ENCODE measurements around the gene PLBD2. TPM values are rescaled to one million over a fixed set of nuclear protein-coding genes. Genes with fewer than 3 reads are reported as not detected.

The PLBD2 gene
- polyA plus RNA-seq, 4 donors = 2.2 to 32.4 (median 6.7) TPM

DNA sequence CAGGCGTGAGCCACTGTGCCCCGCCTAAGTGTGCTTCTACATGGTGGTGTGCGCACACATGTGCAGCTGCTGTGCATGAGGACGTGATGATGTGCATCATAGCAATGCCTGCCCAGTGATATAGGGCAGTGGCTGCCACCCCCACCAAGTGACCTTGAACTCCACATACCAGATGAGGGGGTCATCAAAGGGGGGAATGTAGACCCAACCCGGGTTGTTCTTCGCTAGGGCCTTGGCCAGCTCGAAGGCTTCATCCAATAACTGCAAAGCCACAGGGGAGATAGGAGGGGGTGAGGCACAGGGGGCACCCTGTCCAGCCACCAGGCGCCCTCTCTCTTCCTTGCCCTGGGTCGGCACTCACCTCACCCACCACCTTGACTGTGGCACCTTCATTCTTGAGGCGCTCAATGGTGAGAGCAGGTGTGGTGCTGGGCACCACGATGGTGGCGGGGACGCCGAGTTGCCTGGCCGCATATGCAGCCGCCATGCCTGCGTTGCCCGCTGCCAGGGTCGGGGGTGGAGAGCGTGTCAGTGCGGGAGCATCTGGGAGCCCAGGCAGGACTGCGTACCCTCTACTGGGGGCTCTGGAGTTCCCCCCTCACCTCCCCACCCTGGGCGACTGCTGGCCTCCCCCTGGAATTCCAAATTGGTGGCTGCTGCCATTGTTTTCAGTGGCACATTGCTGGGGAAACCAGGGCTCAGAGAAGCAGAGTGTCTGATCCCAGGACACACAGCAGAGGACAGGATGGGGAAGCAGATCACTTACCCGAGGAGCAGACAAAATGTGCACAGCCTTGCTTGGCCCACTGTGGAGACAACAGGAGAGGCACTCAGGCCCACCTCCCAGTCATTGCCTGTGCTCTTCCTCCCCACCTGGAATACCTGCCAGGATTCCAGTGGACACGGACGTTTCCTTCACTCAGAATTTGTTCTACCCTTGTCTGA is 40.2 kb downstream of the PLBD2 start:
- no peaks in the 10 kb centered on the region for H3K9me3 ChIP-seq (ENCODE audit: control insufficient read depth in 2 of 2, insufficient read depth in 1 of 2, low read depth in 1 of 2, low read length in 1 of 2)
- no peaks in the 10 kb centered on the region for H3K4me1 ChIP-seq (ENCODE audit: control insufficient read depth in 3 of 3, insufficient read depth in 2 of 3, low read depth in 1 of 3, low read length in 2 of 3)
- no peak overlapping the region for H3K4me3 ChIP-seq (ENCODE audit: low read depth in 1 of 3, low read length in 3 of 3)
- WGBS, 3 donors = 78 to 85% (median 80%) methylated on average over 25 to 26 of the region's 26 CpGs
- no peak overlapping the region for H3K27ac ChIP-seq (ENCODE audit: low read depth in 1 of 3, low read length in 2 of 3)
- no peaks in the 10 kb centered on the region for H3K36me3 ChIP-seq (ENCODE audit: control insufficient read depth in 3 of 3, insufficient read depth in 2 of 3, low read depth in 1 of 3, low read length in 3 of 3)
- no peaks in the 10 kb centered on the region for H3K27me3 ChIP-seq (ENCODE audit: control insufficient read depth in 3 of 3, insufficient read depth in 3 of 3, low read length in 3 of 3)
- FAIRE-seq (no peak), DNase-seq (no peak)

DNA sequence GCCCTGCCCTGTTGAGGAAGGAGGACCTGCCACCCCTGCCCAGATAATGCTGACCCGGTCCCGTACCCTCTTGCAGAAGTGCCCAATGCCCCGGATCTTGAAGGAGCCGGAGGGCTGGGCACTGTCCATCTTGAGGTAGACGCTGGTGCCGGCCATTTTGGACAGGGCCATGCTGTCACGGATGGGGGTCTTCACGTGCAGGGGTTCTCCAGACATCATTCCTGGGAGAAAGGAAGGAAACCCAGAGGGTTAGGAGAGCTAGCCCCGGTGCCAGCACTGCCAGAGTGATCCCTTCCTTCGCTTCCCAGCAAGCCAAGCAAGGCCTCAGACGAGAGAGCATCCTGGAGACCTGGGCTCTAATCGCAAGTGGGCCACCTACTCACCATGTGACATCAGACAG is 41.1 kb downstream of the PLBD2 start:
- FAIRE-seq (no peak), DNase-seq (no peak)
- H3K9me3 ChIP-seq (ENCODE audit: control insufficient read depth in 2 of 2, insufficient read depth in 1 of 2, low read depth in 1 of 2, low read length in 1 of 2) = no peaks in the 10 kb centered on the region
- H3K36me3 ChIP-seq (ENCODE audit: control insufficient read depth in 3 of 3, insufficient read depth in 2 of 3, low read depth in 1 of 3, low read length in 3 of 3) = no peaks in the 10 kb centered on the region
- no peaks in the 10 kb centered on the region for H3K4me1 ChIP-seq (ENCODE audit: control insufficient read depth in 3 of 3, insufficient read depth in 2 of 3, low read depth in 1 of 3, low read length in 2 of 3)
- no peak overlapping the region for H3K4me3 ChIP-seq (ENCODE audit: low read depth in 1 of 3, low read length in 3 of 3)
- WGBS, 3 donors = 79 to 86% (median 84%) methylated on average over 12 of the region's 12 CpGs
- H3K27me3 ChIP-seq (ENCODE audit: control insufficient read depth in 3 of 3, insufficient read depth in 3 of 3, low read length in 3 of 3) = no peaks in the 10 kb centered on the region
- no peak overlapping the region for H3K27ac ChIP-seq (ENCODE audit: low read depth in 1 of 3, low read length in 2 of 3)

DNA sequence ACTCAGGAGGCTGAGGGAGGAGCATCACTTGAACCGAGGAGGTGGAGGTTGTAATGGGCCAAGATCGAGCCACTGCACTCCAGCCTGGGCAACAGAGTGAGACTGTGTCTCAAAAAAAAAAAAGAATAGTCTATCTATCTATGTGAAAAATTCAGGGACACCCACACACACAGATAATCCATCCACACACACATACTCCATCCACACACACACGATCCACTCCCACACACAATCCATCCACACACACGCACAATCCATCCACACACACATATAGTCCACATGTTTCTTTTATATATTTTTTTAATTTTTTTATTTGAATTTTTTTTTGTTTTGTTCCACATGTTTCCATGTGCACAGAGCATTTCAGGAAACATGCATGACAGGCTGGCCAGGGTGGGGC is 42.0 kb downstream of the PLBD2 start:
- H3K36me3 ChIP-seq (ENCODE audit: control insufficient read depth in 3 of 3, insufficient read depth in 2 of 3, low read depth in 1 of 3, low read length in 3 of 3) = no peaks in the 10 kb centered on the region
- H3K9me3 ChIP-seq (ENCODE audit: control insufficient read depth in 2 of 2, insufficient read depth in 1 of 2, low read depth in 1 of 2, low read length in 1 of 2) = no peaks in the 10 kb centered on the region
- H3K4me1 ChIP-seq (ENCODE audit: control insufficient read depth in 3 of 3, insufficient read depth in 2 of 3, low read depth in 1 of 3, low read length in 2 of 3) = no peaks in the 10 kb centered on the region
- no peak overlapping the region for H3K4me3 ChIP-seq (ENCODE audit: low read depth in 1 of 3, low read length in 3 of 3)
- H3K27ac ChIP-seq (ENCODE audit: low read depth in 1 of 3, low read length in 2 of 3) = no peak overlapping the region
- no peaks in the 10 kb centered on the region for H3K27me3 ChIP-seq (ENCODE audit: control insufficient read depth in 3 of 3, insufficient read depth in 3 of 3, low read length in 3 of 3)
- DNase-seq (no peak), FAIRE-seq (no peak)
- WGBS, 3 donors = 70 to 86% (median 74%) methylated on average over 4 of the region's 4 CpGs

DNA sequence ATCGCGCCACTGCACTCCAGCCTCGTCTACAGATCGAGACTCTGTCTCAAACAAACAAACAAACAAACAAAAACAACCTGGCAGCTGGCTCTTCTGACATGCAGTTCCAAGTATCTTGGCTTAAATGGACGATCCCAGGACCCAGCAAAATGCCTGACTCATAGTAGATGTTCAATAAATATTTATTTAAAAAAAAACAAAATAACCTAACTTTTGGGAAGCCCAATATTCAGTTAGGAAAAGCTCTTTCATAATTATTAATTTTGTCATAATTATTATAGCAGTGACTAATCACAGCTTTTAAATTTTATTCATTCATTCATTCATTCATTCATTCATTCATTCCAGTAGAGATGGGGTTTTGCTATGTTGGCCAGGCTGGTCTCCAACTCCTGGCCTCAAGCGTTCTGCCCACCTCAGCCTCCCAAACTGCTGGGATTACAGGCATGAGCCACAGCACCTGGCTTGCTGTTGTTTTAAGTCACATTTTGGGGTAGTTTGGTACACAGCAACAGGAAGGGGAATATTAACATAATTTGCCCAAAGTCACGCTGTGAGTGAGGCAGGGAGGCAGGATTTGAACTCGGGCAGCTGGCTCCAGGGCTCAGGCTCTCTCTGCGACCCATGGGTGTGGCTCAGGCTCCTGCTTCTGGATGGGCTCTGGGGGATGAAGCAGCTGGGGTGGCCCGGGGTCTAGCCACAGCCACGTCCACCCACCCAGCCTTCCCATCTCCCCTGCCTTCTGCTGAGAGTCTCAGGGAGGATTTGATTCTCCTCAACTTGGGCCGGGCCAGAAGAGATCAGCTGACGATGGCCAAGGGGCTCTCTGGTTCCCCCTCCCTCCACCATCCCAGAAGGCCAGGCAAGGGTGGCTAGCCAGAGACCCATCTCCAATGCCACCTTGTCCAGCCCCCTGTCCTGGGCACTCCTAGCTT is 42.9 kb downstream of the PLBD2 start:
- 62 to 70% (median 66%) methylated on average over 13 of the region's 13 CpGs for WGBS, 3 donors

DNA sequence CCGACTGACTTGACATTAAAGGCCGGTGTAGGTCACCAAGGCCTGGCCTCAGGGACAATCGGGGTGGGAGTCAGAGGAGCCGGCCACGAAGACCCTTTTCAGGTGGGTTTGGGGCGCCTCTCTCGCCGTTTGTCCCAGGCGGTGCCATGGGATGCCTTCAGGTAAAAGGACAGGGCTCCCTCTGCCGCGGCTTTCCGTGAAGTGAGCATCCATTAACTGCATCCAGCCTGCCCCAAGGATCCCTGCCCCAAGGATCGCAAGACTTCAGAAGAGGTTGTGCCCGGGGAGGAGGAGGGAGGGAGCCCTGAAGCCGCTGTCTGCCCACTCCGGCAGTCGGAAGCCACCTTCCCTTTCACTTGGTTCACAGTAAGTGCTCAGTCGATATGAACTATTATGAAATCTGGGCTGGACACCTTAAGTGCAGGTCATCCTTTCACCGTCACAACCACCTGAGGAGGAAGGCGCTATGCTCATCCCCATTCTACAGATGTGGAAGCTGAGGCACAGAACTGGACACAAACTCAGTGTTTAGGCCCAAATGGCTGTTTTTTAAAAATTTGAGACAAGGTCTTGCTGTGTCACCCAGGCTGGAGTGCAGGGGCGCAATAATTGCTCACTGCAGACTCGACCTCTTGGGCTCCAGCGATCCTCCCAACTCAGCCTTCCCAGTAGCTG is 44.3 kb downstream of the PLBD2 start:
- Histone ChIP-seq H3K27me3 (ENCODE audit: control insufficient read depth in 3 of 3, insufficient read depth in 3 of 3, low read length in 3 of 3) (no peaks in the 10 kb centered on the region), H3K9me3 (ENCODE audit: control insufficient read depth in 2 of 2, insufficient read depth in 1 of 2, low read depth in 1 of 2, low read length in 1 of 2) (no peaks in the 10 kb centered on the region), H3K36me3 (ENCODE audit: control insufficient read depth in 3 of 3, insufficient read depth in 2 of 3, low read depth in 1 of 3, low read length in 3 of 3) (no peaks in the 10 kb centered on the region), H3K4me1 (ENCODE audit: control insufficient read depth in 3 of 3, insufficient read depth in 2 of 3, low read depth in 1 of 3, low read length in 2 of 3) (no peaks in the 10 kb centered on the region), H3K27ac (ENCODE audit: low read depth in 1 of 3, low read length in 2 of 3) (no peak overlapping the region), H3K4me3 (ENCODE audit: low read depth in 1 of 3, low read length in 3 of 3) (no peak overlapping the region)
- WGBS, 3 donors = 90 to 93% (median 91%) methylated on average over 23 of the region's 23 CpGs
- no peak for FAIRE-seq
- no peak for DNase-seq

More for the DNA sequence above, 42.9 kb downstream of the PLBD2 start:
- Histone ChIP-seq H3K27me3 (ENCODE audit: control insufficient read depth in 3 of 3, insufficient read depth in 3 of 3, low read length in 3 of 3) (no peaks in the 10 kb centered on the region), H3K36me3 (ENCODE audit: control insufficient read depth in 3 of 3, insufficient read depth in 2 of 3, low read depth in 1 of 3, low read length in 3 of 3) (no peaks in the 10 kb centered on the region), H3K4me3 (ENCODE audit: low read depth in 1 of 3, low read length in 3 of 3) (no peak overlapping the region), H3K9me3 (ENCODE audit: control insufficient read depth in 2 of 2, insufficient read depth in 1 of 2, low read depth in 1 of 2, low read length in 1 of 2) (no peaks in the 10 kb centered on the region), H3K4me1 (ENCODE audit: control insufficient read depth in 3 of 3, insufficient read depth in 2 of 3, low read depth in 1 of 3, low read length in 2 of 3) (no peaks in the 10 kb centered on the region), H3K27ac (ENCODE audit: low read depth in 1 of 3, low read length in 2 of 3) (no peak overlapping the region)
- DNase-seq = no peak
- FAIRE-seq = no peak

DNA sequence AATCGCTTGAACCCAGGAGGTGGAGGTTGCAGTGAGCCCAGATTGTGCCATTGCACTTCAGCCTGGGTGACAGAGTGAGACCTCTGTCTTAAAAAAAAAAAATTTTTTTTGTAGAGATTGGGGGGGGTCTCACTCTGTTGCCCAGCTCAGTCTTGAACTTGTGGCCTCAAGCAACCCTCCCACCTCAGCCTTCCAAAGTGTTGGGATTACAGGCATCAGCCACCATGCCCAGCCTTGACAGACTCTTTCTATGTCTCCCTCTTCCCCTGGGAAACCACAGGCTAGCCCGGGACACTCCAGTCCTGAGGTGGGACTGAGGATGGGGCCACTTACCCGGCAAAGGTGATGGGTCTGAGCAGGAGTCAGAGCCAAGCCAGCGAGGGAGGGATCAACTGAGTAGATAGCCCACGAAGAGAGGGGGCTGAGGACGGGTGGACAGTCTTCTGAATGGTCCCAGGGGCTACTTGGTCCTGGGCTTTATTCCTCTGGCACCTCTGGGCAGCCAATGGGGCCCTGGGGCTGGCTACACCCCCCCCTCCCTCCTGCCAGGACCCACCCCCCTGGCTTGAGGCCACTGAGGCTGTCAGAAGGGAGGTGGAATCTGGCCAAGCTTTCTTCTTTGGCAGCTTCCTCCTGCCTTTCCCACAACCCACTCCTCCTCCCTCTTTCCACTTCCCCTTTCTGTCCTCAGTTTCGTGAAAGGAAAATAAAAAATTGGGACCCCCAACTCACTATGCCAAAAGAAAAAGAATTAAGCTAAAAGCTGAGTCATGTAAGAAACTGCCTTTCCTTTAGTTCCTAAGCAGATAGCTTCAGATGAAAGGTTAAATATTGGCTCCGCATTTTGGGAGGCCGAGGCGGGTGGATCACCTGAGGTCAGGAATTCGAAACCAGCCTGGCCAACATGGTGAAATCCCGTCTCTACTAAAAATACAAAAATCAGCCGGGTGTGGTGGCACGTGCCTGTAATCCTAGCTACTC is 45.3 kb downstream of the PLBD2 start, which contains the start of gene SDS:
SDS (minus strand) TSS at position 453 of the 981 bp plus-strand sequence. CDS start 4,179 bp downstream, outside the sequence.
- H3K4me3 ChIP-seq (ENCODE audit: low read depth in 1 of 3, low read length in 3 of 3) = no peak within 1 kb of the TSS

DNA sequence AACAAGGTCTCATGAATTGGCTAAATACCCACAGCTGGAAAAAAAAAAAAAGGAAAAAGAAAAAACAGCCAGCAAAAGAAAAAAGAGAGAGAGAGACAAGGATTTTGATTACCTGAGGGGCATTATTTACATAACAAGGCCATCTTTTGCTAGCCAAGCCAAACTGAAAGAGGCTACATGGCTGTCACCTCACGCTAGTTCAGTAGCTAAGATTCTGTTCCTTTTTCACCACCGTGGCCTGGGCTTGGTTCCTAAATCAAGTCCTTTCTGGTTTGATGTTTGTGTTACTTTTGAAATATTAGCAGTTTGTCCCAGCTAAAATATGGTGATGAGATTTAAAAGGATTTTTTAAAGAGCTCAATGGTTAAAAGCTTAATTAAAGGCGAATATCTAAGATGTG is 47.3 kb downstream of the PLBD2 start:
- FAIRE-seq (no peak), DNase-seq (no peak)
- Histone ChIP-seq H3K27me3 (ENCODE audit: control insufficient read depth in 3 of 3, insufficient read depth in 3 of 3, low read length in 3 of 3) (no peaks in the 10 kb centered on the region), H3K36me3 (ENCODE audit: control insufficient read depth in 3 of 3, insufficient read depth in 2 of 3, low read depth in 1 of 3, low read length in 3 of 3) (no peaks in the 10 kb centered on the region), H3K4me3 (ENCODE audit: low read depth in 1 of 3, low read length in 3 of 3) (no peak overlapping the region), H3K9me3 (ENCODE audit: control insufficient read depth in 2 of 2, insufficient read depth in 1 of 2, low read depth in 1 of 2, low read length in 1 of 2) (no peaks in the 10 kb centered on the region), H3K4me1 (ENCODE audit: control insufficient read depth in 3 of 3, insufficient read depth in 2 of 3, low read depth in 1 of 3, low read length in 2 of 3) (no peaks in the 10 kb centered on the region), H3K27ac (ENCODE audit: low read depth in 1 of 3, low read length in 2 of 3) (no peak overlapping the region)
- 80 to 88% (median 86%) methylated on average over 3 of the region's 3 CpGs for WGBS, 3 donors

More for the DNA sequence above, 45.3 kb downstream of the PLBD2 start, which contains the start of gene SDS:
- H3K36me3 ChIP-seq (ENCODE audit: control insufficient read depth in 3 of 3, insufficient read depth in 2 of 3, low read depth in 1 of 3, low read length in 3 of 3) = no peaks in the 10 kb centered on the region
- FAIRE-seq = no peak
- H3K27ac ChIP-seq (ENCODE audit: low read depth in 1 of 3, low read length in 2 of 3) = no peak within 1 kb of the TSS
- 25 to 40% (median 27%) methylated on average over 14 of the region's 14 CpGs for WGBS, 3 donors
- H3K4me1 ChIP-seq (ENCODE audit: control insufficient read depth in 3 of 3, insufficient read depth in 2 of 3, low read depth in 1 of 3, low read length in 2 of 3) = no peaks in the 10 kb centered on the region
- peak in 1 of 2 donors; percentile 13 for DNase-seq
- H3K9me3 ChIP-seq (ENCODE audit: control insufficient read depth in 2 of 2, insufficient read depth in 1 of 2, low read depth in 1 of 2, low read length in 1 of 2) = no peaks in the 10 kb centered on the region
- no peaks in the 10 kb centered on the region for H3K27me3 ChIP-seq (ENCODE audit: control insufficient read depth in 3 of 3, insufficient read depth in 3 of 3, low read length in 3 of 3)
